WTC11 (cell line): Measurements from ENCODE around the gene EIF5A. TPM values are rescaled to one million over a fixed set of nuclear protein-coding genes. Genes with fewer than 3 reads are reported as not detected.
A peak's percentile ranks its signal among the peaks of the same experiment; 100 is the strongest.
"Not testable (repeated sequence)": the region's sequence is repeated elsewhere in the genome, so short reads cannot be mapped to it uniquely, and the experiment has no call there.

Source experiments
- ATAC-seq: fragments of 200-7000 bp; cut with Tn5 transposase; 2 replicates; pipeline ENCODE4 v1.10.0; 2021; ENCODE audit warnings: mild to moderate bottlenecking, moderate library complexity
- CTCF ChIA-PET: fragments of 300-600 bp; sonication (Branson Sonifier 250); formaldehyde crosslinking; loops from one replicate; lab custom pipeline; 2021; ENCODE audit warnings: antibody characterized with exemption; lab: Charles Lee
- POLR2A ChIA-PET: fragments of 350-600 bp; sonication (Branson Sonifier 250); formaldehyde crosslinking; loops from one replicate; lab custom pipeline; 2021; ENCODE audit warnings: antibody characterized with exemption; lab: Charles Lee
- DNase-seq: peaks from one replicate; pipeline ENCODE4 v3.0.0; 2021; ENCODE audit warnings: low spot score
- H3K27ac Mint-ChIP-seq: 2 replicates; pipeline ENCODE4 v1.8.0; 2021; ENCODE audit warnings: mixed read lengths
- H3K27me3 Mint-ChIP-seq: 2 replicates; pipeline ENCODE4 v1.8.0; 2021; ENCODE audit warnings: low read depth, mild to moderate bottlenecking, moderate library complexity, mixed read lengths
- H3K36me3 Mint-ChIP-seq: 2 replicates; pipeline ENCODE4 v1.8.0; 2021; ENCODE audit warnings: mixed read lengths
- H3K4me1 Mint-ChIP-seq: 2 replicates; pipeline ENCODE4 v1.8.0; 2022; ENCODE audit warnings: mixed read lengths
- H3K4me3 Mint-ChIP-seq: 2 replicates; pipeline ENCODE4 v1.8.0; 2021; ENCODE audit warnings: mild to moderate bottlenecking, moderate library complexity, mixed read lengths
- H3K9me3 Mint-ChIP-seq: 2 replicates; pipeline ENCODE4 v1.8.0; 2021; ENCODE audit warnings: mixed read lengths
- CREM ChIP-seq: sonication (generic); formaldehyde crosslinking; IDR thresholded peaks from 2 replicates; pipeline ENCODE4 v1.8.1; 2022; ENCODE audit warnings: mild to moderate bottlenecking, missing genetic modification reagents, moderate library complexity
- ERG ChIP-seq: fragments of 250-450 bp; sonication (Bioruptor Pico); IDR thresholded peaks from 2 replicates; pipeline ENCODE4 v1.8.0; 2021; ENCODE audit warnings: mild to moderate bottlenecking
- ESRRA ChIP-seq: sonication (generic); formaldehyde crosslinking; IDR thresholded peaks from 2 replicates; pipeline ENCODE4 v1.8.1; 2022; ENCODE audit warnings: mild to moderate bottlenecking, missing genetic modification reagents, borderline replicate concordance
- ETV6 ChIP-seq: sonication (generic); formaldehyde crosslinking; IDR thresholded peaks from 2 replicates; pipeline ENCODE4 v1.8.1; 2022; ENCODE audit warnings: mild to moderate bottlenecking, missing genetic modification reagents
- FOXP1 ChIP-seq: sonication (generic); formaldehyde crosslinking; IDR thresholded peaks from 2 replicates; pipeline ENCODE4 v1.8.0; 2022; ENCODE audit warnings: missing genetic modification reagents, mild to moderate bottlenecking, moderate library complexity, borderline replicate concordance
- GRHL2 ChIP-seq: fragments of 250-450 bp; sonication (Bioruptor Pico); IDR thresholded peaks from 2 replicates; pipeline ENCODE4 v1.8.0; 2022; ENCODE audit warnings: mild to moderate bottlenecking, moderate library complexity; ENCODE audit not compliant: insufficient replicate concordance, severe bottlenecking
- JAZF1 ChIP-seq: fragments of 250-450 bp; sonication (Bioruptor Pico); IDR thresholded peaks from 2 replicates; pipeline ENCODE4 v1.9.0; 2021; ENCODE audit warnings: moderate library complexity, mild to moderate bottlenecking, inconsistent platforms
- NFE2L1 ChIP-seq: sonication (generic); formaldehyde crosslinking; IDR thresholded peaks from 2 replicates; pipeline ENCODE4 v1.8.1; 2023; ENCODE audit warnings: missing genetic modification reagents
- OVOL2 ChIP-seq: fragments of 250-450 bp; sonication (Bioruptor Pico); IDR thresholded peaks from 2 replicates; pipeline ENCODE4 v1.9.0; 2021; ENCODE audit warnings: mild to moderate bottlenecking, borderline replicate concordance
- SP1 ChIP-seq: sonication (generic); formaldehyde crosslinking; conservative IDR thresholded peaks from 2 replicates; pipeline ENCODE4 v1.8.1; 2022; ENCODE audit warnings: missing genetic modification reagents
- ZNF416 ChIP-seq: fragments of 250-450 bp; sonication (Bioruptor Pico); IDR thresholded peaks from 2 replicates; pipeline ENCODE4 v1.9.0; 2021; ENCODE audit warnings: mild to moderate bottlenecking, inconsistent platforms
- total RNA-seq: library from RNA; stranded (reverse); gene quantifications from 3 replicates; pipeline ENCODE4 v1.2.3, GENCODE V29; 2021
- TF ChIP-seq, protein P1 (sequence below): fragments of 250-450 bp; sonication (Bioruptor Pico); conservative IDR thresholded peaks from 2 replicates; pipeline ENCODE4 v1.9.0; 2021; ENCODE audit warnings: mild to moderate bottlenecking
- TF ChIP-seq, protein P2 (sequence below): sonication (generic); formaldehyde crosslinking; IDR thresholded peaks from 2 replicates; pipeline ENCODE4 v1.8.0; 2022; ENCODE audit warnings: mild to moderate bottlenecking, missing genetic modification reagents

Gene EIF5A
- total RNA-seq, 1 experiment from 2014 or later, result 1,021 TPM

- TF ChIP-seq, protein P1, sequence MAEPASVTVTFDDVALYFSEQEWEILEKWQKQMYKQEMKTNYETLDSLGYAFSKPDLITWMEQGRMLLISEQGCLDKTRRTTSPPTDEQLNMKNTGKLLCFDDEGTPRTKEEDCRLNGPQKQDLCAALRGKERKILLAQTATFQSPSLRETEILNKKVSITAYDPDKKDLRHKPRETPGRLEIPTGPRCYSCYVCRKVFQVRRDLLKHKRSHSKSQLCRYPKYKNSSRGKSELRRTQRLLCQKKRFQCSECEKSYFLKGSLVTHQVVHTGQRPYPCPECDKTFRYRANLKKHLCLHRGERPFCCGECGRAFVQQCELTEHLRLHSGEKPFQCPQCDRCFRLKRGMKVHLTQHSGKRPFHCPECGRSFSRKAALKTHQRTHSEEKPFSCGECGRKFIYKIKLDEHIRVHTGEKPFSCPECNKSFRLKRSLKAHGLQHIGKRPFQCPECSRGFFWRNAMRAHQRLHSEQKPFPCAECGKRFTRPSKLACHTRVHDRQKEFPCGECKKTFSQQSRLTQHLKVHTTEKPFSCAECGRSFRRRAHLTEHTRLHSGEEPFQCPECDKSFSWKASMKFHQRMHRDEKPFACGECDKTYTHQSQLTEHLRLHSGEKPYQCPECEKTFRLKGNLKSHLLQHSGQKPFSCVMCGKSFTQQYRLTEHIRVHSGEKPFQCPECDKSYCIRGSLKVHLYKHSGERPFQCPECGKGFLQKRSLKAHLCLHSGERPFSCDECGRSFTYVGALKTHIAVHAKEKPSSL (CRISPR knock-in tag), result no peak
- TF ChIP-seq ESRRA (CRISPR knock-in tag), result no peak
- TF ChIP-seq ETV6 (CRISPR knock-in tag), result peak; percentile 73
- TF ChIP-seq ERG (CRISPR knock-in tag), result no peak
- no peak for TF ChIP-seq GRHL2 (CRISPR knock-in tag)
- peak; percentile 64 for TF ChIP-seq SP1 (CRISPR knock-in tag)
- no peak for TF ChIP-seq CREM (CRISPR knock-in tag)
- peak; percentile 73; the same call in 1 of the 2 replicates for TF ChIP-seq FOXP1 (CRISPR knock-in tag)
- no peak for TF ChIP-seq OVOL2 (CRISPR knock-in tag)
- no peak for TF ChIP-seq ZNF416 (CRISPR knock-in tag)
- TF ChIP-seq, protein P2, sequence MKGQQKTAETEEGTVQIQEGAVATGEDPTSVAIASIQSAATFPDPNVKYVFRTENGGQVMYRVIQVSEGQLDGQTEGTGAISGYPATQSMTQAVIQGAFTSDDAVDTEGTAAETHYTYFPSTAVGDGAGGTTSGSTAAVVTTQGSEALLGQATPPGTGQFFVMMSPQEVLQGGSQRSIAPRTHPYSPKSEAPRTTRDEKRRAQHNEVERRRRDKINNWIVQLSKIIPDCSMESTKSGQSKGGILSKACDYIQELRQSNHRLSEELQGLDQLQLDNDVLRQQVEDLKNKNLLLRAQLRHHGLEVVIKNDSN (CRISPR knock-in tag), result no peak
- TF ChIP-seq NFE2L1 (CRISPR knock-in tag), result peak; percentile 71; the same call in 1 of the 2 replicates
Observed at GRCh38 chr17:7336240-7337175, 29.1 kb downstream of the EIF5A start, which contains the start of gene ACAP1 (continued).

DNA sequence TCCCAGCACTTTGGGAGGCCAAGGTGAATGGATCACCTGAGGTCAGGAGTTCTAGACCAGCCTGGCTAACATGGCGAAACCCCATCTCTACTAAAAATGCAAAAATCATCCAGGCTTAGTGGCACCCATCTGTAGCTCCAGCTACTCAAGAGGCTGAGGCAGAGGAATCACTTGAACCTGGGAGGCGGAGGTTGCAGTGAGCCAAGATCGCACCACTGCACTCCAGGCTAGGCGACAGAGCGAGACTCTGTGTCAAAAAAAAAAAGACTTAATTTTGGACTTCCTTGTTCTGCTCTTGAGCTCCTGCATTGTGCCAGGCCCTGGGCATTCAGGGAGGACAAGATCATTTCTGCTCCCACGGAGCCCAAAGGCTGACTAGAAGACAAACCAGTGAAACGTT is 30.2 kb downstream of the EIF5A start:
- POLR2A ChIA-PET, result interaction anchor here (1.1 to 2.5 kb wide), 5 partner anchors 12 to 302 kb away, joined by 3 to 22 read pairs (median 5); partner anchors contain the start of genes GPS2 and SLC16A13
- not testable (repeated sequence) for ATAC-seq, H3K27me3 Mint-ChIP-seq, DNase-seq, H3K36me3 Mint-ChIP-seq, H3K9me3 Mint-ChIP-seq
- Mint-ChIP-seq H3K27ac (peak overlapping the region; percentile 98), H3K4me3 (peak overlapping the region; percentile 60), H3K4me1 (peaks cover 28% of the 10 kb centered on the region)
- CTCF ChIA-PET, result interaction anchor here (1.0 to 2.8 kb wide), 15 partner anchors 8 to 320 kb away, joined by 3 to 20 read pairs (median 8); partner anchors contain the start of genes KCTD11, PLSCR3, SLC2A4 and TMEM102

GRCh38 chr17:7340179-7340578 is 32.8 kb downstream of the EIF5A start:
- Mint-ChIP-seq H3K27ac (no peak overlapping the region), H3K9me3 (no peaks in the 10 kb centered on the region), H3K4me1 (peaks cover 26% of the 10 kb centered on the region), H3K27me3 (no peaks in the 10 kb centered on the region), H3K4me3 (no peak overlapping the region), H3K36me3 (peaks cover 6% of the 10 kb centered on the region; the same call in 1 of the 2 replicates)
- CTCF ChIA-PET, result no interaction called here
- POLR2A ChIA-PET, result no interaction called here
- no peak for TF ChIP-seq JAZF1 (CRISPR knock-in tag)
- no peak for TF ChIP-seq ESRRA (CRISPR knock-in tag)
- TF ChIP-seq, protein P1 (CRISPR knock-in tag), result no peak
- DNase-seq (no peak), ATAC-seq (no peak)
